HG03442 (cell line): ENCODE data around the gene C16orf74.
A peak's percentile ranks its signal among the peaks of the same experiment; 100 is the strongest.

ENCODE experiments used
- ATAC-seq: cut with Tn5 transposase; IDR thresholded peaks from one replicate; pipeline ENCODE4 v1.9.1; 2021; ENCODE audit warnings: mild to moderate bottlenecking, moderate library complexity; ENCODE audit not compliant: unreplicated experiment

Gene C16orf74

GRCh38 chr16:85750827-85751697, at the start of gene C16orf74:
Gene C16orf74 (minus strand): TSS chr16:85751096. CDS start chr16:85735217, 15,879 bp downstream.
- ATAC-seq, result no peak

GRCh38 chr16:85800321-85800669, 49.4 kb upstream of the C16orf74 start:
- ATAC-seq, result peak; percentile 3

- ATAC-seq, result peak; percentile 85
Measured at GRCh38 chr16:85799497-85800320, 48.8 kb upstream of the C16orf74 start, which contains the start of the genes COX4I1 and EMC8. Gene COX4I1 (plus strand): TSS chr16:85799695. CDS start chr16:85801206, 1,511 bp downstream. Gene EMC8 (minus strand): TSS chr16:85799544. CDS start chr16:85799295, 249 bp downstream.

GRCh38 chr16:85798901-85799496, 48.1 kb upstream of the C16orf74 start:
- peak; percentile 20 for ATAC-seq

- ATAC-seq, result no peak
Measured at GRCh38 chr16:85798283-85798776, 47.4 kb upstream of the C16orf74 start.

GRCh38 chr16:85796599-85796998, 45.7 kb upstream of the C16orf74 start:
- no peak for ATAC-seq

GRCh38 chr16:85796152-85796551, 45.3 kb upstream of the C16orf74 start:
- ATAC-seq, result no peak

- ATAC-seq, result no peak
Measured at GRCh38 chr16:85794696-85795095, 43.8 kb upstream of the C16orf74 start.

GRCh38 chr16:85793662-85794298, 42.9 kb upstream of the C16orf74 start:
- no peak for ATAC-seq

GRCh38 chr16:85789773-85790172, 38.9 kb upstream of the C16orf74 start:
- ATAC-seq, result no peak

- no peak for ATAC-seq
Measured at GRCh38 chr16:85788819-85789218, 37.9 kb upstream of the C16orf74 start.

GRCh38 chr16:85785927-85786326, 35.0 kb upstream of the C16orf74 start:
- ATAC-seq, result no peak

GRCh38 chr16:85784813-85785212, 33.9 kb upstream of the C16orf74 start:
- ATAC-seq, result no peak

- ATAC-seq, result no peak
Measured at GRCh38 chr16:85783441-85783840, 32.5 kb upstream of the C16orf74 start.

GRCh38 chr16:85782451-85782850, 31.6 kb upstream of the C16orf74 start:
- no peak for ATAC-seq

GRCh38 chr16:85781695-85782370, 30.9 kb upstream of the C16orf74 start:
- ATAC-seq, result no peak

GRCh38 chr16:85781156-85781555, 30.3 kb upstream of the C16orf74 start:
- ATAC-seq, result no peak

GRCh38 chr16:85780281-85780680, 29.4 kb upstream of the C16orf74 start:
- no peak for ATAC-seq

GRCh38 chr16:85778873-85779272, 28.0 kb upstream of the C16orf74 start:
- no peak for ATAC-seq
